Lower leg skin (tissue), 4 donors: ENCODE results near the gene MTNR1A. TPM values are rescaled to one million over a fixed set of nuclear protein-coding genes. Genes with fewer than 3 reads are reported as not detected.

Experiments
- DNase-seq, 2 donors: peaks; one replicate each; pipeline ENCODE4 v3.0.0-alpha.2; 2019; ENCODE audit warnings: low spot score in 2 of 2
- H3K4me3 ChIP-seq: fragments of 200-600 bp; sonication (generic); 2 replicates; pipeline ENCODE4 v1.5.1; 2017; ENCODE audit warnings: mild to moderate bottlenecking, low read depth; ENCODE audit not compliant: poor library complexity, severe bottlenecking
- POLR2A ChIP-seq, 2 donors: fragments of 450-650 bp; IDR thresholded peaks; one replicate each; pipeline ENCODE4 v1.6.1; 2016 to 2017; ENCODE audit warnings: antibody characterized with exemption in 2 of 2, mild to moderate bottlenecking in 1 of 2, moderate library complexity in 1 of 2
- WGBS, 2 donors: methylation state at CpG; one replicate each; pipeline ENCODE4 v1.1.5; 2018; 5-methylcytosine and 5-hydroxymethylcytosine counted together
- intact Hi-C: fragments of 100-400 bp; cut with DNase I; formaldehyde crosslinking; loops from one replicate; pipeline ENCODE4 v1.15.0; 2023; ENCODE audit warnings: low total_unique reads
- total RNA-seq, 4 donors: library from RNA; depleted of rRNA; stranded (reverse); fragments of >200 nt; gene quantifications; one replicate each; pipeline ENCODE4 v1.1.0, GENCODE V29; 2016
- TF ChIP-seq, protein P1 (sequence below), 3 donors: fragments of 450-650 bp; IDR thresholded peaks; one replicate each; pipeline ENCODE4 v1.5.1; 2016; ENCODE audit warnings: antibody characterized with exemption in 3 of 3, mild to moderate bottlenecking in 3 of 3, moderate library complexity in 2 of 3

MTNR1A gene
- total RNA-seq, 4 donors from 2014 or later, result not detected

DNA sequence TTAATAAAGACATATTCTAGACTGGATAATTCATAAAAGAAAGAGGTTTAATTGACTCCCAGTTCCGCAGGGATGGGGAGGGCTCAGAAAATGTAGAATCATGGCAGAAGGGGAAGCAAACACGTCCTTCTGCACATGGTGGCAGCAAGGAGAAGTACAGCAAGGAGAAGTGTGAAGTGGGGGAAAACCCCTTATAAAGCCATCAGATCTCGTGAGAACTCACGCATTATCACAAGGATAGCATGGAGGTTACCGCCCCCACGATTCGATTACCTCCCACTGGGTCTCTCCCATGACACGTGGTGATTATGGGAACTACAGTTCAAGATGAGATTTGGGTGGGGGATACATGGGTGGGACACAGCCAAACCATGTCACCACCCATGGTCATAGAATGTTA is 58.3 kb downstream of the MTNR1A start:
- WGBS, 2 donors, result 80 to 87% methylated on average over 8 of the region's 8 CpGs
- no peak for DNase-seq
- no peak overlapping the region for H3K4me3 ChIP-seq
- no peak for TF ChIP-seq POLR2A (IDR thresholded peaks at IDR 0.05)
- TF ChIP-seq, protein P1, sequence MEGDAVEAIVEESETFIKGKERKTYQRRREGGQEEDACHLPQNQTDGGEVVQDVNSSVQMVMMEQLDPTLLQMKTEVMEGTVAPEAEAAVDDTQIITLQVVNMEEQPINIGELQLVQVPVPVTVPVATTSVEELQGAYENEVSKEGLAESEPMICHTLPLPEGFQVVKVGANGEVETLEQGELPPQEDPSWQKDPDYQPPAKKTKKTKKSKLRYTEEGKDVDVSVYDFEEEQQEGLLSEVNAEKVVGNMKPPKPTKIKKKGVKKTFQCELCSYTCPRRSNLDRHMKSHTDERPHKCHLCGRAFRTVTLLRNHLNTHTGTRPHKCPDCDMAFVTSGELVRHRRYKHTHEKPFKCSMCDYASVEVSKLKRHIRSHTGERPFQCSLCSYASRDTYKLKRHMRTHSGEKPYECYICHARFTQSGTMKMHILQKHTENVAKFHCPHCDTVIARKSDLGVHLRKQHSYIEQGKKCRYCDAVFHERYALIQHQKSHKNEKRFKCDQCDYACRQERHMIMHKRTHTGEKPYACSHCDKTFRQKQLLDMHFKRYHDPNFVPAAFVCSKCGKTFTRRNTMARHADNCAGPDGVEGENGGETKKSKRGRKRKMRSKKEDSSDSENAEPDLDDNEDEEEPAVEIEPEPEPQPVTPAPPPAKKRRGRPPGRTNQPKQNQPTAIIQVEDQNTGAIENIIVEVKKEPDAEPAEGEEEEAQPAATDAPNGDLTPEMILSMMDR (IDR thresholded peaks at IDR 0.05), result no peak
- intact Hi-C loops, result no loop called here

DNA sequence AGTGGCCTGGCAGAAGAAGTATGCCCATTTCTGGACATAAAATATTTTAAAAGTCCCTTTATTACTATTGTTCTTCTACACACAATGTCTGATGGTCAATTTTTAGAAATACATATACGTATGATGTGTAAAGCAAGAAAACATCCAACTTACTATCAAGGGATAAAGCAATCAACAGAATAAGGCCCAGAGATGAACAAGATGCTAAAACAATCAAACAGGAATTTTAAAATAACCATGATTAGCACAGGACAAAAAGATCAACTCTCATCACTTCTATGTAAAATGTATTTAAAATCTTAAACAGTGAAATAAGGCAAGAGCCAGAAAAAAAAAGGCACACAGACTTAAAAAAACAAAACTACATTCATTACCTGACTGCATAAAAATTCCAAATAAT is 60.9 kb downstream of the MTNR1A start:
- no peak for DNase-seq
- no peak for TF ChIP-seq POLR2A (IDR thresholded peaks at IDR 0.05)
- TF ChIP-seq, protein P1 (IDR thresholded peaks at IDR 0.05), result no peak
- H3K4me3 ChIP-seq, result no peak overlapping the region
- intact Hi-C loops, result no loop called here
- 92 to 94% methylated on average over 1 of the region's 1 CpG for WGBS, 2 donors

DNA sequence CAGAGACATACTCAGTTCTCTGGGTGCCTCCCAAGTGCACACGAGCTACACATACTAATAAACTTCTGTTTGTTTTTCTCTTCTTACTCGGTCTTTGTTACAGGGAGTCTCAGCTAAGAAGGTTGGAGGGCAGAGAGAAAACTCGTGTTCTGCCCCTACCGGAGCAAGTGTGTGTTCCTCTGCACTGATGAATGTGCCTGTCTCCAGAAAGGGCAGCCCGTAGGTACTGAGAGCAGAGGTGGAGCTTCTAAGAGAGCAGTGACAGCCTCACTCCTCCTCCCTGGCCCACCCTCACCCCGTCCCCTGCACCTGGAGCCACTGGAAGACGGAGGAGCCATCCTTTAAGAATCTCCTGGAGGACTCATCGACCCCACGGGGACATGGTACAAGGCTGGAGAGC is 67.6 kb downstream of the MTNR1A start:
- H3K4me3 ChIP-seq, result no peak overlapping the region
- DNase-seq, result no peak
- WGBS, 2 donors, result 62 to 75% methylated on average over 9 of the region's 9 CpGs

DNA sequence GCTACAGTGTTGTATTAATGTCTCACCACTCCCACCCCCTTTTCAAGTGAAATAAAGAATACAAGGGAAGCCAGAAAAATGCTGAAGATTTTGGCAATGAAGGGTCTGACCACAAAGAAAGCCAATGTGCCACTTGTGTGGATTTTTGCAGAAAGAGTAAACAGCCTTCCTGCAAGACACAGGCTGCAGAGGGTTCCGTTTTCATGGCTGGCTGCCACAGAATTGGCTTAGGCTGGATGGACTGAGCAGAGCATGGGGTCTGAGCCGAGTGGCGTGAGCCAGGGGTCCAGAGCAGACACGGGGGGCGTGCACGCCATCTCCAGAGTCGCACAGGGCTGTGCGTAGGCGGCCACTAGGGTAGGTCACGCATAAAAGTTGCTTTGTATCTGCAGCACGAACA is 69.2 kb downstream of the MTNR1A start:
- DNase-seq, result no peak
- intact Hi-C loops, result no loop called here
- WGBS, 2 donors, result 28 to 30% methylated on average over 11 of the region's 11 CpGs
- H3K4me3 ChIP-seq, result no peak overlapping the region
- TF ChIP-seq POLR2A (IDR thresholded peaks at IDR 0.05), result no peak
- TF ChIP-seq, protein P1 (IDR thresholded peaks at IDR 0.05), result no peak

More for the DNA sequence above, 67.6 kb downstream of the MTNR1A start:
- intact Hi-C loops, result no loop called here
- TF ChIP-seq POLR2A (IDR thresholded peaks at IDR 0.05), result no peak
- TF ChIP-seq, protein P1 (IDR thresholded peaks at IDR 0.05), result no peak

DNA sequence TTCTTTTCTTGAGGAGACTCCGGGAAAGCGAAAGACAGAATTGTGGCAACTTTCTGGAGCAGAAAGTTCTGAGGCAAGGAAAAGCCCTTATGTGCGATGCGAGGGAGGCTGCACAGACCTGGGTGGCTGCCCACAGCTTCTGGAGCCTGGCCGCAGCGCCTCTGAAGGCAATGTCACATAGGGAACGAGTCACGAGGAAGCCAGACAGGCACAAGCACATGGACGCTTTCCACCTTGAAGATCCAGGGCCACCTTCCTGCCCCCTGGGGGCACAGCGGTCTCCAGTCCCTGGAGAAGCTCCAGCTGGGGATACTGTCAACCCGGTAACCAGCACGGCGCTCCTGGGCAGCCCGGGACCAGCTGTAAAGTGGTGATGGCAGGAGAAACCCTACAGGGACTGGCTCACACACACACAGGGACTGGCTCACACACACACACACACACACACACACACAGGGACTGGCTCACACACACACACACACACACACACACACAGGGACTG is 69.8 kb downstream of the MTNR1A start:
- intact Hi-C loops, result no loop called here
- WGBS, 2 donors, result 9 to 35% methylated on average over 11 to 14 of the region's 14 CpGs
- peak overlapping the region; percentile 20 for H3K4me3 ChIP-seq
- TF ChIP-seq POLR2A (IDR thresholded peaks at IDR 0.05), result no peak
- TF ChIP-seq, protein P1 (IDR thresholded peaks at IDR 0.05), result no peak
- DNase-seq, result no peak

- no peak for DNase-seq
- no peak for TF ChIP-seq POLR2A (IDR thresholded peaks at IDR 0.05)
- TF ChIP-seq, protein P1 (IDR thresholded peaks at IDR 0.05), result no peak
- intact Hi-C loops, result no loop called here
- WGBS, 2 donors, result 31 to 40% methylated on average over 5 of the region's 5 CpGs
- peak overlapping the region; percentile 20 for H3K4me3 ChIP-seq
Measured at GRCh38 chr4:186485150-186485549, 70.2 kb downstream of the MTNR1A start.
